ENCODE data around the gene ERLIN1. TPM values are rescaled to one million over a fixed set of nuclear protein-coding genes. Genes with fewer than 3 reads are reported as not detected.

The ERLIN1 gene
- total RNA-seq, 1 experiment from 2014 or later = 23.5 TPM

DNA sequence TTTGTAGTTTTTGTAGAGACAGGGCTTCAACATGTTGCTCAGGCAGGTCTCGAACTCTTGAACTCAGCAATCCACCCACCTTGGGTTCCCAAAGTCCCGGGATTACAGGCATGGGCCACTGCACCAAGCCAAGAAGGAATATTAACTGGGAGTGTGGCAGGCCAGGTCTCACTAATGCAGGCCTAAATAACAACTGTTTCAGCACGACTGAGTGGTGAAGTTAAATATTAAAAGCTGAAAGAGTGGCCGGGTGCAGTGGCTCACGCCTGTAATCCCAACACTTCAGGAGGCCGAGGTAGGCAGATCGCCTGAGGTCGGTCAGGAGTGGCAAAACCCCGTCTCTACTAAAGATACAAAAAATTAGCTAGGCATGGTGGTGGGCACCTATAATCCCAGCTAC, 22.4 kb upstream of the ERLIN1 start:
- Mint-ChIP-seq H3K36me3 (peaks cover 30% of the 10 kb centered on the region), H3K27me3 (ENCODE audit: low read depth) (no peaks in the 10 kb centered on the region), H3K27ac (no peak overlapping the region), H3K4me1 (no peaks in the 10 kb centered on the region), H3K9me3 (no peaks in the 10 kb centered on the region), H3K4me3 (no peak overlapping the region)
- ATAC-seq (no peak), DNase-seq (ENCODE audit: low spot score) (no peak)
- ChIA-PET CTCF (no interaction called here), POLR2A (no interaction called here)
- TF ChIP-seq NR1H2 (CRISPR knock-in tag; IDR thresholded peaks at IDR 0.05) (no peak), ATF1 (CRISPR knock-in tag; IDR thresholded peaks at IDR 0.05) (no peak), FOXJ3 (CRISPR knock-in tag; IDR thresholded peaks at IDR 0.05; ENCODE audit: borderline replicate concordance) (no peak), ZNF423 (CRISPR knock-in tag; IDR thresholded peaks at IDR 0.05) (no peak), MXD4 (CRISPR knock-in tag; IDR thresholded peaks at IDR 0.05; ENCODE audit: borderline replicate concordance) (no peak), ZNF138 (CRISPR knock-in tag; conservative IDR thresholded peaks at IDR 0.05) (no peak), ZNF396 (CRISPR knock-in tag; IDR thresholded peaks at IDR 0.05; ENCODE audit: borderline replicate concordance) (no peak)
- TF ChIP-seq, protein P1, sequence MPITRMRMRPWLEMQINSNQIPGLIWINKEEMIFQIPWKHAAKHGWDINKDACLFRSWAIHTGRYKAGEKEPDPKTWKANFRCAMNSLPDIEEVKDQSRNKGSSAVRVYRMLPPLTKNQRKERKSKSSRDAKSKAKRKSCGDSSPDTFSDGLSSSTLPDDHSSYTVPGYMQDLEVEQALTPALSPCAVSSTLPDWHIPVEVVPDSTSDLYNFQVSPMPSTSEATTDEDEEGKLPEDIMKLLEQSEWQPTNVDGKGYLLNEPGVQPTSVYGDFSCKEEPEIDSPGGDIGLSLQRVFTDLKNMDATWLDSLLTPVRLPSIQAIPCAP (CRISPR knock-in tag; IDR thresholded peaks at IDR 0.05) = no peak
- TF ChIP-seq, protein P2, sequence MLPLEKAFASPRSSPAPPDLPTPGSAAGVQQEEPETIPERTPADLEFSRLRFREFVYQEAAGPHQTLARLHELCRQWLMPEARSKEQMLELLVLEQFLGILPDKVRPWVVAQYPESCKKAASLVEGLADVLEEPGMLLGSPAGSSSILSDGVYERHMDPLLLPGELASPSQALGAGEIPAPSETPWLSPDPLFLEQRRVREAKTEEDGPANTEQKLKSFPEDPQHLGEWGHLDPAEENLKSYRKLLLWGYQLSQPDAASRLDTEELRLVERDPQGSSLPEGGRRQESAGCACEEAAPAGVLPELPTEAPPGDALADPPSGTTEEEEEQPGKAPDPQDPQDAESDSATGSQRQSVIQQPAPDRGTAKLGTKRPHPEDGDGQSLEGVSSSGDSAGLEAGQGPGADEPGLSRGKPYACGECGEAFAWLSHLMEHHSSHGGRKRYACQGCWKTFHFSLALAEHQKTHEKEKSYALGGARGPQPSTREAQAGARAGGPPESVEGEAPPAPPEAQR (CRISPR knock-in tag; IDR thresholded peaks at IDR 0.05) = no peak
- TF ChIP-seq, protein P3, sequence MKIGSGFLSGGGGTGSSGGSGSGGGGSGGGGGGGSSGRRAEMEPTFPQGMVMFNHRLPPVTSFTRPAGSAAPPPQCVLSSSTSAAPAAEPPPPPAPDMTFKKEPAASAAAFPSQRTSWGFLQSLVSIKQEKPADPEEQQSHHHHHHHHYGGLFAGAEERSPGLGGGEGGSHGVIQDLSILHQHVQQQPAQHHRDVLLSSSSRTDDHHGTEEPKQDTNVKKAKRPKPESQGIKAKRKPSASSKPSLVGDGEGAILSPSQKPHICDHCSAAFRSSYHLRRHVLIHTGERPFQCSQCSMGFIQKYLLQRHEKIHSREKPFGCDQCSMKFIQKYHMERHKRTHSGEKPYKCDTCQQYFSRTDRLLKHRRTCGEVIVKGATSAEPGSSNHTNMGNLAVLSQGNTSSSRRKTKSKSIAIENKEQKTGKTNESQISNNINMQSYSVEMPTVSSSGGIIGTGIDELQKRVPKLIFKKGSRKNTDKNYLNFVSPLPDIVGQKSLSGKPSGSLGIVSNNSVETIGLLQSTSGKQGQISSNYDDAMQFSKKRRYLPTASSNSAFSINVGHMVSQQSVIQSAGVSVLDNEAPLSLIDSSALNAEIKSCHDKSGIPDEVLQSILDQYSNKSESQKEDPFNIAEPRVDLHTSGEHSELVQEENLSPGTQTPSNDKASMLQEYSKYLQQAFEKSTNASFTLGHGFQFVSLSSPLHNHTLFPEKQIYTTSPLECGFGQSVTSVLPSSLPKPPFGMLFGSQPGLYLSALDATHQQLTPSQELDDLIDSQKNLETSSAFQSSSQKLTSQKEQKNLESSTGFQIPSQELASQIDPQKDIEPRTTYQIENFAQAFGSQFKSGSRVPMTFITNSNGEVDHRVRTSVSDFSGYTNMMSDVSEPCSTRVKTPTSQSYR (CRISPR knock-in tag; IDR thresholded peaks at IDR 0.05) = no peak

DNA sequence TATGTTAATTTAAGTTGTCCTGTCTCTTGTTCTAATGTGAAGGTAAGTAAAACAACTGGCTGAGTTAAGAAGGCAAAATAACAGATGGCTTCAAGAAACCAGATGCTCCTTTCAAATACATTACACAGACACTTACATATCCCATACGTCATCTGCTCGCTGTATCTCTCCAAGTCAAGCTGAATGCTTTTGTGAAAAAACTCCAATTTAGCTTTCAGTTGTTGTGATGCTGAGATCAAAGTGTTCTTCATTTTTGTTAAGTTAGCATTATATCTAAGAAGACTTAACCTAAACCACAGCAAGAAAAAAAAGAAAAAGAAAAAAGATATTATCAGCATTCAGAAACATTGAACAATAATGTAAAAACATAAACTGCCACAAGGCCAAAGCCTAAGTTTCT, 18.5 kb upstream of the ERLIN1 start:
- CTCF ChIA-PET = no interaction called here
- TF ChIP-seq AR (CRISPR knock-in tag; IDR thresholded peaks at IDR 0.05) (no peak), MLX (CRISPR knock-in tag; IDR thresholded peaks at IDR 0.05) (no peak), ZNF263 (CRISPR knock-in tag; IDR thresholded peaks at IDR 0.05; ENCODE audit: low read depth) (no peak), ZNF671 (CRISPR knock-in tag; IDR thresholded peaks at IDR 0.05) (no peak), EMX1 (CRISPR knock-in tag; IDR thresholded peaks at IDR 0.05) (no peak), ELF4 (CRISPR knock-in tag; IDR thresholded peaks at IDR 0.05; ENCODE audit: low read depth) (no peak), SP1 (CRISPR knock-in tag; conservative IDR thresholded peaks at IDR 0.05) (no peak), MXD4 (CRISPR knock-in tag; IDR thresholded peaks at IDR 0.05; ENCODE audit: borderline replicate concordance) (no peak), RORB (CRISPR knock-in tag; IDR thresholded peaks at IDR 0.05) (no peak), SMAD4 (CRISPR knock-in tag; IDR thresholded peaks at IDR 0.05) (no peak), PRRX2 (CRISPR knock-in tag; IDR thresholded peaks at IDR 0.05) (no peak)
- TF ChIP-seq, protein P4, sequence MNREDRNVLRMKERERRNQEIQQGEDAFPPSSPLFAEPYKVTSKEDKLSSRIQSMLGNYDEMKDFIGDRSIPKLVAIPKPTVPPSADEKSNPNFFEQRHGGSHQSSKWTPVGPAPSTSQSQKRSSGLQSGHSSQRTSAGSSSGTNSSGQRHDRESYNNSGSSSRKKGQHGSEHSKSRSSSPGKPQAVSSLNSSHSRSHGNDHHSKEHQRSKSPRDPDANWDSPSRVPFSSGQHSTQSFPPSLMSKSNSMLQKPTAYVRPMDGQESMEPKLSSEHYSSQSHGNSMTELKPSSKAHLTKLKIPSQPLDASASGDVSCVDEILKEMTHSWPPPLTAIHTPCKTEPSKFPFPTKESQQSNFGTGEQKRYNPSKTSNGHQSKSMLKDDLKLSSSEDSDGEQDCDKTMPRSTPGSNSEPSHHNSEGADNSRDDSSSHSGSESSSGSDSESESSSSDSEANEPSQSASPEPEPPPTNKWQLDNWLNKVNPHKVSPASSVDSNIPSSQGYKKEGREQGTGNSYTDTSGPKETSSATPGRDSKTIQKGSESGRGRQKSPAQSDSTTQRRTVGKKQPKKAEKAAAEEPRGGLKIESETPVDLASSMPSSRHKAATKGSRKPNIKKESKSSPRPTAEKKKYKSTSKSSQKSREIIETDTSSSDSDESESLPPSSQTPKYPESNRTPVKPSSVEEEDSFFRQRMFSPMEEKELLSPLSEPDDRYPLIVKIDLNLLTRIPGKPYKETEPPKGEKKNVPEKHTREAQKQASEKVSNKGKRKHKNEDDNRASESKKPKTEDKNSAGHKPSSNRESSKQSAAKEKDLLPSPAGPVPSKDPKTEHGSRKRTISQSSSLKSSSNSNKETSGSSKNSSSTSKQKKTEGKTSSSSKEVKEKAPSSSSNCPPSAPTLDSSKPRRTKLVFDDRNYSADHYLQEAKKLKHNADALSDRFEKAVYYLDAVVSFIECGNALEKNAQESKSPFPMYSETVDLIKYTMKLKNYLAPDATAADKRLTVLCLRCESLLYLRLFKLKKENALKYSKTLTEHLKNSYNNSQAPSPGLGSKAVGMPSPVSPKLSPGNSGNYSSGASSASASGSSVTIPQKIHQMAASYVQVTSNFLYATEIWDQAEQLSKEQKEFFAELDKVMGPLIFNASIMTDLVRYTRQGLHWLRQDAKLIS (CRISPR knock-in tag; IDR thresholded peaks at IDR 0.05; ENCODE audit: borderline replicate concordance) = no peak
- TF ChIP-seq, protein P5, sequence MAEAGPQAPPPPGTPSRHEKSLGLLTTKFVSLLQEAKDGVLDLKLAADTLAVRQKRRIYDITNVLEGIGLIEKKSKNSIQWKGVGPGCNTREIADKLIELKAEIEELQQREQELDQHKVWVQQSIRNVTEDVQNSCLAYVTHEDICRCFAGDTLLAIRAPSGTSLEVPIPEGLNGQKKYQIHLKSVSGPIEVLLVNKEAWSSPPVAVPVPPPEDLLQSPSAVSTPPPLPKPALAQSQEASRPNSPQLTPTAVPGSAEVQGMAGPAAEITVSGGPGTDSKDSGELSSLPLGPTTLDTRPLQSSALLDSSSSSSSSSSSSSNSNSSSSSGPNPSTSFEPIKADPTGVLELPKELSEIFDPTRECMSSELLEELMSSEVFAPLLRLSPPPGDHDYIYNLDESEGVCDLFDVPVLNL (CRISPR knock-in tag; IDR thresholded peaks at IDR 0.05; ENCODE audit: borderline replicate concordance, low read depth) = no peak
- TF ChIP-seq, protein P6, sequence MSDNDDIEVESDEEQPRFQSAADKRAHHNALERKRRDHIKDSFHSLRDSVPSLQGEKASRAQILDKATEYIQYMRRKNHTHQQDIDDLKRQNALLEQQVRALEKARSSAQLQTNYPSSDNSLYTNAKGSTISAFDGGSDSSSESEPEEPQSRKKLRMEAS (CRISPR knock-in tag; IDR thresholded peaks at IDR 0.05) = no peak

More for the DNA sequence above, 18.5 kb upstream of the ERLIN1 start:
- Mint-ChIP-seq H3K4me1 (no peaks in the 10 kb centered on the region), H3K4me3 (no peak overlapping the region), H3K36me3 (peaks cover 49% of the 10 kb centered on the region), H3K27ac (no peak overlapping the region), H3K27me3 (ENCODE audit: low read depth) (no peaks in the 10 kb centered on the region), H3K9me3 (no peaks in the 10 kb centered on the region)
- DNase-seq (ENCODE audit: low spot score) = no peak
- POLR2A ChIA-PET = no interaction called here
- ATAC-seq = no peak

Data from WTC11 (cell line).